Naive thymus-derived CD8-positive, alpha-beta T cell (primary cell): ENCODE data around the gene TUFT1. TPM values are rescaled to one million over a fixed set of nuclear protein-coding genes. Genes with fewer than 3 reads are reported as not detected.
A peak's percentile ranks its signal among the peaks of the same experiment; 100 is the strongest.

Experiments
- ATAC-seq, 2 donors: fragments of 150-1000 bp; cut with Tn5 transposase in 1 of 2; sonication (Bioruptor Pico), chemical (Tn5 transposase) in 1 of 2; 1 replicate in 1 of 2; 2 replicates in 1 of 2; pipeline ENCODE4 v1.10.0; 2021; ENCODE audit warnings: mild to moderate bottlenecking in 2 of 2, moderate library complexity in 2 of 2
- POLR2A ChIA-PET: fragments of 350-600 bp; sonication (Branson Sonifier 250); formaldehyde crosslinking; loops from one replicate; lab custom pipeline; 2021; ENCODE audit warnings: antibody characterized with exemption; lab: Charles Lee
- DNase-seq, 10 donors: peaks; one replicate each; pipeline versions ENCODE4 v3.0.0 to v3.0.0-alpha.2; 2020 to 2022
- H3K27ac Mint-ChIP-seq, 10 donors: one replicate each; pipeline ENCODE4 v1.8.0; 2020 to 2022; ENCODE audit warnings: mild to moderate bottlenecking in 10 of 10, mixed read lengths in 10 of 10, moderate library complexity in 4 of 10, inconsistent platforms in 1 of 10
- H3K27me3 Mint-ChIP-seq, 5 donors: one replicate each; pipeline ENCODE4 v1.8.0; 2021 to 2022; ENCODE audit warnings: mixed read lengths in 5 of 5
- H3K36me3 Mint-ChIP-seq, 3 donors: one replicate each; pipeline ENCODE4 v1.8.0; 2020 to 2022; ENCODE audit warnings: mixed read lengths in 3 of 3, mild to moderate bottlenecking in 2 of 3, inconsistent platforms in 1 of 3
- H3K4me1 Mint-ChIP-seq, 4 donors: one replicate each; pipeline ENCODE4 v1.8.0; 2021 to 2022; ENCODE audit warnings: mixed read lengths in 4 of 4
- H3K4me3 Mint-ChIP-seq, 10 donors: one replicate each; pipeline ENCODE4 v1.8.0; 2020 to 2022; ENCODE audit warnings: mild to moderate bottlenecking in 10 of 10, mixed read lengths in 10 of 10, moderate library complexity in 6 of 10, inconsistent platforms in 1 of 10
- H3K9me3 Mint-ChIP-seq, 9 donors: one replicate each; pipeline ENCODE4 v1.8.0; 2020 to 2022; ENCODE audit warnings: mixed read lengths in 9 of 9, mild to moderate bottlenecking in 3 of 9, inconsistent platforms in 1 of 9, moderate library complexity in 1 of 9
- polyA plus RNA-seq, 3 donors: library from polyadenylated mRNA; unstranded; fragments of 300-500 nt; fragmentation: Illumina TruSeq; gene quantifications; one replicate each; pipeline ENCODE4 v1.2.3, GENCODE V29; 2021
- total RNA-seq, 8 experiments: library from RNA in 2 of 8; stranded (reverse) in 2 of 8; gene quantifications; one replicate each; pipeline ENCODE4 v1.2.3 and lab custom pipeline; 2021 to 2026

Gene TUFT1
- total and polyA plus RNA-seq, 5 experiments from 2014 or later, result 0.80 to 3.2 (median 1.9) TPM

GRCh38 chr1:151546011-151546925 is 6.2 kb downstream of the TUFT1 start:
- H3K4me3 Mint-ChIP-seq, result no peak overlapping the region

GRCh38 chr1:151547119-151547899 is 7.2 kb downstream of the TUFT1 start:
- H3K27ac Mint-ChIP-seq, result no peak overlapping the region
- H3K36me3 Mint-ChIP-seq, result peaks cover 0 to 4% (median 0%) of the 10 kb centered on the region in 3 donors
- no peak overlapping the region for H3K4me3 Mint-ChIP-seq
- POLR2A ChIA-PET, result no interaction called here
- no peaks in the 10 kb centered on the region for H3K9me3 Mint-ChIP-seq
- H3K4me1 Mint-ChIP-seq, result peaks cover 0 to 6% (median under 1%) of the 10 kb centered on the region in 4 donors
- ATAC-seq (no peak), DNase-seq (no peak)
- H3K27me3 Mint-ChIP-seq, result peaks cover 0 to 1% (median 0%) of the 10 kb centered on the region in 5 donors

More at GRCh38 chr1:151546011-151546925, 6.2 kb downstream of the TUFT1 start:
- peaks cover 0 to 4% (median 0%) of the 10 kb centered on the region in 5 donors for H3K27me3 Mint-ChIP-seq
- H3K9me3 Mint-ChIP-seq, result no peaks in the 10 kb centered on the region
- DNase-seq (no peak), ATAC-seq (no peak)
- H3K36me3 Mint-ChIP-seq, result peaks cover 0 to 4% (median 0%) of the 10 kb centered on the region in 3 donors
- H3K4me1 Mint-ChIP-seq, result peaks cover 4 to 11% (median 6%) of the 10 kb centered on the region in 4 donors
- no peak overlapping the region for H3K27ac Mint-ChIP-seq
- POLR2A ChIA-PET, result no interaction called here

DNA sequence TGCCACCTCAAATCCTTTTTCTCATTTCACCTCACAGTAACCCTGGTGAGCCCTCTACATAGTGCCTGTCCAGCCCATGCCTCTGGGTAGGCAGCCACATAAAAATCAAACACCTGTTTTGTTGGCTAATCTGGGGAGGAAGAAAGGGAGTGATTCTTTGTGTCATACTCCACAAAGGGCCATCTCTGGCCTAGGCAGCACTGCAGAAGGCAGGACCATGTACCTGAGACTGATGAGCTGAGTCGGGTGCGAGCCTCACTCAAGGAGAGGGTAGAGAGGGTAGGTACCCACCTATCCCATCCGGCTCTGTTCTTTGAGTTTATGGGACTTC is 7.8 kb downstream of the TUFT1 start:
- H3K9me3 Mint-ChIP-seq, result no peaks in the 10 kb centered on the region
- DNase-seq (no peak), ATAC-seq (no peak)
- POLR2A ChIA-PET, result no interaction called here
- peaks cover 0 to 6% (median under 1%) of the 10 kb centered on the region in 4 donors for H3K4me1 Mint-ChIP-seq
- peaks cover 0 to 1% (median 0%) of the 10 kb centered on the region in 5 donors for H3K27me3 Mint-ChIP-seq
- no peak overlapping the region for H3K4me3 Mint-ChIP-seq
- peaks cover 0 to 4% (median 0%) of the 10 kb centered on the region in 3 donors for H3K36me3 Mint-ChIP-seq
- peak overlapping the region in 1 of 10 donors; percentile 65 for H3K27ac Mint-ChIP-seq

- DNase-seq (no peak), ATAC-seq (no peak)
- POLR2A ChIA-PET, result no interaction called here
- H3K4me1 Mint-ChIP-seq, result peaks cover 0 to 6% (median under 1%) of the 10 kb centered on the region in 4 donors
- no peak overlapping the region for H3K27ac Mint-ChIP-seq
- H3K27me3 Mint-ChIP-seq, result peaks cover 0 to 1% (median 0%) of the 10 kb centered on the region in 5 donors
- H3K36me3 Mint-ChIP-seq, result peaks cover 0 to 4% (median 0%) of the 10 kb centered on the region in 3 donors
- no peaks in the 10 kb centered on the region for H3K9me3 Mint-ChIP-seq
- no peak overlapping the region for H3K4me3 Mint-ChIP-seq
These were observed 9.1 kb downstream of the TUFT1 start for GRCh38 chr1:151549199-151549598.

DNA sequence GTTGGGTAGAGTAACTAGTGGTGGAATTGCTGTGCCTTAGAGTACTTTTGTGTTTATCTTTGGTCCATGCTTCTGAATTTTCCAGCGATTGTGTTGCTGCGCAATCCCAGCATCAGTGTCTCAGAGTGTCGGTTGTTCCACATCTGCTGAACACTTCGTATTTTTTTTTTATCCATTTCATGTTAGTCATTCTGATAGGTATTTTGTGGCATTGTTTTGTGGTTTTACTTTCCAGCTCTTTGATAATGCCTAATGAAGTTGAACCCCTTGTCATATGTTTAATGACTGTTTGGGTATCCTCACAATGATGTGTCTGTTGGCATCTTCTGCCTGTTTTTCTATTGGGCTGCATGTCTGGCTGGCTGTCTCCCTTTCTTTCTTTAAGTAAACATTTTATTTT is 13.6 kb downstream of the TUFT1 start:
- Mint-ChIP-seq H3K27me3 (peaks cover 0 to 2% (median 0%) of the 10 kb centered on the region in 5 donors), H3K4me1 (peaks cover 0 to 1% (median 0%) of the 10 kb centered on the region in 4 donors), H3K36me3 (peaks cover 0 to 2% (median 0%) of the 10 kb centered on the region in 3 donors), H3K4me3 (no peak overlapping the region), H3K27ac (peak overlapping the region in 1 of 10 donors; percentile 41), H3K9me3 (no peaks in the 10 kb centered on the region)
- POLR2A ChIA-PET, result no interaction called here
- DNase-seq (no peak), ATAC-seq (no peak)

GRCh38 chr1:151556052-151556451 is 15.9 kb downstream of the TUFT1 start:
- Mint-ChIP-seq H3K4me1 (peaks cover 0 to under 1% (median 0%) of the 10 kb centered on the region in 4 donors), H3K9me3 (no peaks in the 10 kb centered on the region), H3K27ac (no peak overlapping the region), H3K36me3 (peaks cover 0 to 1% (median 0%) of the 10 kb centered on the region in 3 donors), H3K4me3 (no peak overlapping the region), H3K27me3 (peaks cover 0 to 3% (median 1%) of the 10 kb centered on the region in 5 donors)
- POLR2A ChIA-PET, result no interaction called here
- ATAC-seq (no peak), DNase-seq (no peak)

DNA sequence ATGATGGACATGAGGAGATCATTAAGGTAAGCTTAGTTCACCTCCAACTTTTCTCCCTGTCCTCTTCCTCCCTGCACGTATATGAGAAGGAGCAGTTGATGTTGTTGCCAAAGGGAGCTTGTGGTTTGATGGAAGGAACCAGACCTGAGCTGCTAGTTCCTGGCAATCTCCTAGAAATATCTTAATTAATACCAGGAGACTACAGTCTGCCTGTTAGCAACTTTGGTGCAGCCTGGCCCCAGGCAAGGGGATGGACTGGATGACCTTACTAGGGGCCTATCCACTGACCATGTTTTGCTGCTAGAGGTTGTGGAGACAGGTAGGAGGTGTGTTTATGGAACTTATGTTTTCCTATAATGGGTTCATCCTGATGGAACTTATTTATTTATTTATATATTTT is 22.6 kb downstream of the TUFT1 start:
- POLR2A ChIA-PET, result interaction anchor here (1.1 kb wide), 1 partner anchor 66 kb away, joined by 4 read pairs; no protein-coding TSS in a partner anchor
- H3K27ac Mint-ChIP-seq, result no peak overlapping the region
- H3K4me3 Mint-ChIP-seq, result no peak overlapping the region
- H3K36me3 Mint-ChIP-seq, result peaks cover 0 to 2% (median 0%) of the 10 kb centered on the region in 3 donors
- peaks cover 0 to 3% (median 0%) of the 10 kb centered on the region in 5 donors for H3K27me3 Mint-ChIP-seq
- H3K9me3 Mint-ChIP-seq, result no peaks in the 10 kb centered on the region
- H3K4me1 Mint-ChIP-seq, result no peaks in the 10 kb centered on the region
- ATAC-seq (no peak), DNase-seq (no peak)

DNA sequence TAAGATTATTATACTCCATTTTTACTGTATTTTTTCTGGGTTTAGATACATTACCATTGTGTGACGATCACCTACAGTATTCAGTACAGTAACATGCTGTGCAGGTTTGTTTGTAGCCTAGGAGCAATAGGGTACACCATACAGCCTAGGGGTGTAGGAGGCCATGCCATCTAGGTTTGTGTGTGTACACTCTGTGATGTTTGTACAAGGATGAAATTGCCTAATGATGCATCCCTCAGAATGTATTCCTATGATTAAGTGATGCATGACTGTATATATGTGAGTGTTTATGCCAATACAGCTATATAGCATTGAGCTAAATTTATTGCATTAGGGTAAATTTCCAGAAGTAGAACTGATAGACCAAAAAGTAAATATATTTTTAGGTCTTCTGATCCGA is 23.3 kb downstream of the TUFT1 start:
- Mint-ChIP-seq H3K4me3 (no peak overlapping the region), H3K4me1 (no peaks in the 10 kb centered on the region), H3K27ac (no peak overlapping the region), H3K27me3 (peaks cover 0 to 3% (median 0%) of the 10 kb centered on the region in 5 donors), H3K9me3 (no peaks in the 10 kb centered on the region), H3K36me3 (peaks cover 0 to 2% (median 0%) of the 10 kb centered on the region in 3 donors)
- DNase-seq (no peak), ATAC-seq (no peak)
- POLR2A ChIA-PET, result no interaction called here

- Mint-ChIP-seq H3K27ac (peak overlapping the region in 1 of 10 donors; percentile 33), H3K9me3 (no peaks in the 10 kb centered on the region), H3K27me3 (no peaks in the 10 kb centered on the region), H3K36me3 (peaks cover 0 to 2% (median 0%) of the 10 kb centered on the region in 3 donors), H3K4me1 (no peaks in the 10 kb centered on the region), H3K4me3 (no peak overlapping the region)
- ATAC-seq, result no peak
- POLR2A ChIA-PET, result no interaction called here
- no peak for DNase-seq
These were observed 25.5 kb downstream of the TUFT1 start for GRCh38 chr1:151565502-151566189.

DNA sequence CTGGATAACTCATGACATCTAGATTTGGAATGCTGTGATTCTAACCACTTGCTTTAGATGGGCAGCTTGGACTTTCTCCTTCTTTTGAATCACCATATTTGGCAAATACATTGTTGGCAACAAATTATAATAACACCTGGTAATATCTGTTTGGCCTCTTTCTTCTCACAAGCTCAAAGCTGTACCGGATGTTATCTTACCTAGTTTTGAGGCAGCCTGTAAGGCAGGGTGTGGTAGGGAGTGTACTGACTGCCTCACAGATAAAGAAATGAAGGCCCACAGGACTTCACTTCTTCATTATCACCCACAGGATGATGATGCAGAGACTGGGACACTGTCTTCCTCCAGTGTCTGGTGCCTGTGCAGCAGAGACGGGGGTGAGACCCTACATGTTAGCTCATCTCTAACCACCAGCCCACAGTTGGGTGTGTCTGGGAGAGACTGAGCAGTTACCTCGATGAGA is 28.5 kb downstream of the TUFT1 start:
- no peak overlapping the region for H3K4me3 Mint-ChIP-seq
- H3K4me1 Mint-ChIP-seq, result no peaks in the 10 kb centered on the region
- no peaks in the 10 kb centered on the region for H3K9me3 Mint-ChIP-seq
- H3K27me3 Mint-ChIP-seq, result no peaks in the 10 kb centered on the region
- ATAC-seq (peak; percentile 20 to 51), DNase-seq (no peak)
- no peak overlapping the region for H3K27ac Mint-ChIP-seq
- POLR2A ChIA-PET, result no interaction called here
- peaks cover 0 to 2% (median 0%) of the 10 kb centered on the region in 3 donors for H3K36me3 Mint-ChIP-seq

- Mint-ChIP-seq H3K4me3 (no peak overlapping the region), H3K36me3 (peaks cover 0 to 5% (median 2%) of the 10 kb centered on the region in 3 donors), H3K27ac (peak overlapping the region in 1 of 10 donors; percentile 40), H3K27me3 (no peaks in the 10 kb centered on the region), H3K9me3 (no peaks in the 10 kb centered on the region), H3K4me1 (no peaks in the 10 kb centered on the region)
- DNase-seq (no peak), ATAC-seq (no peak)
- POLR2A ChIA-PET, result no interaction called here
These were observed 30.7 kb downstream of the TUFT1 start for GRCh38 chr1:151570819-151571218.
